Muscle of leg (tissue), 11 donors: ENCODE data around the gene BASP1. TPM values are rescaled to one million over a fixed set of nuclear protein-coding genes. Genes with fewer than 3 reads are reported as not detected.

Experiments
- DNase-seq: peaks from one replicate; pipeline ENCODE4 v3.0.0; 2013
- H3K27ac ChIP-seq: one replicate; pipeline ENCODE4 v1.5.1; 2013; ENCODE audit warnings: mild to moderate bottlenecking, low read length, control low read depth
- H3K27me3 ChIP-seq: one replicate; pipeline ENCODE4 v1.6.1; 2013; ENCODE audit warnings: low read length; ENCODE audit not compliant: control insufficient read depth, insufficient read depth
- H3K36me3 ChIP-seq: one replicate; pipeline ENCODE4 v1.6.1; 2013; ENCODE audit warnings: low read length; ENCODE audit not compliant: control insufficient read depth, insufficient read depth
- H3K4me1 ChIP-seq: one replicate; pipeline ENCODE4 v1.6.1; 2013; ENCODE audit warnings: low read length; ENCODE audit not compliant: control insufficient read depth, insufficient read depth
- H3K4me3 ChIP-seq: one replicate; pipeline ENCODE4 v1.5.1; 2013; ENCODE audit warnings: low read length, control low read depth
- H3K9me3 ChIP-seq: replicated peaks from 2 replicates; pipeline ENCODE4 v1.6.1; 2013; ENCODE audit warnings: low read depth, low read length; ENCODE audit not compliant: control insufficient read depth
- WGBS: methylation state at CpG from one replicate; pipeline ENCODE4 v1.1.5; 2013; ENCODE audit warnings: missing lambda C conversion rate; ENCODE audit not compliant: insufficient coverage; 5-methylcytosine and 5-hydroxymethylcytosine counted together
- polyA plus RNA-seq, 8 donors: library from polyadenylated mRNA; unstranded; fragments of 120-200 nt; gene quantifications; one replicate each; pipeline versions ENCODE4 v1.2.1 to v1.2.3, GENCODE V29; 2013; ENCODE audit warnings: inconsistent platforms in 1 of 8, low replicate concordance in 1 of 8; ENCODE audit not compliant: insufficient read length in 8 of 8, insufficient read depth in 1 of 8
- total RNA-seq: library from RNA; stranded (reverse); fragments of 120-200 nt; gene quantifications from one replicate; pipeline ENCODE4 v1.2.4, GENCODE V29; 2013

The BASP1 gene
- total and polyA plus RNA-seq, 9 donors, result 18.1 to 61.2 (median 29.8) TPM

DNA sequence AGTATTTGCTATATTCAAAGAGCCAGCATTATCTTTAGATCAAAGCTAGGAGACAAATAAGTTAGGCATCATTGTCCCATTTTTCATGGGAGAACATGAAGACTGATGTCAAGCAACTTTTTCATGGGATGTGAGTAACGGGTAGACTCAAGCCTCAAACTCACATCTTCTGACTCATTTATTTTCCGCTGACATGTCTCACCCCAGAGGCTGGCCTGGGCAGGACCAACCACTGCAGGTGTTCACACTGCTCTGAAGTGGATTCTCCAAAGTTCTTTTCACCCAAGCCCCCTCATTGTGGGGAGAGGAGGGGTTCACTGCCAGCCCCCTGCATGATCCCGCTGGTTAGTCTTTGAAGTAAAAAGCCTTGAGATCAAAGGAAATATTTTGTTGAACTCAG, 34.9 kb upstream of the BASP1 start:
- DNase-seq, result no peak
- Histone ChIP-seq H3K27me3 (no peaks in the 10 kb centered on the region), H3K4me3 (no peak overlapping the region), H3K36me3 (no peaks in the 10 kb centered on the region), H3K4me1 (peaks cover 8% of the 10 kb centered on the region), H3K9me3 (no peaks in the 10 kb centered on the region), H3K27ac (no peak overlapping the region)
- WGBS, result no CpG with 5 or more reads among the region's 3 CpGs

GRCh38 chr5:17182981-17183380, 34.5 kb upstream of the BASP1 start:
- peak; percentile 81 for DNase-seq
- WGBS, result no CpG with 5 or more reads among the region's 1 CpG
- Histone ChIP-seq H3K27me3 (no peaks in the 10 kb centered on the region), H3K4me3 (no peak overlapping the region), H3K4me1 (peaks cover 8% of the 10 kb centered on the region), H3K36me3 (no peaks in the 10 kb centered on the region), H3K27ac (no peak overlapping the region), H3K9me3 (no peaks in the 10 kb centered on the region)

DNA sequence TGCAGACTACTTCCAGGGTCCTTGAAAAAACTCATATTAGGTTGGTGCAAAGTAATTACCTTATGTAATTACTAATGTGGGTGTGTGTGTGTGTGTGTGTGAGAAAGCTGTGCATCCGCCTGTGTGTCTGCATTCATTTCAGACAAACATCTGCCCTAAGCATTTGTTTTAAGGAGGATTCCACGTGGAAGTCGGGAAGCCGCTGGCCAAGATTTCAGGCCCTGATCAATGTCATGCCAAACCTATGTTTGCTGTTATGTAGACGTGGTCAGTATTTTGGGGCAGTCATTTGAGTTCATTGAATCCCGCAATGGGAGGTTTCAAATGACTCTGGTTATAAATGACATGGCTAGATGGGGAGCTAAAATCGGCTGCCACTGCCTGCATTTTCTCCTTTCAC, 33.6 kb upstream of the BASP1 start:
- no peak overlapping the region for H3K4me3 ChIP-seq
- no peaks in the 10 kb centered on the region for H3K27me3 ChIP-seq
- WGBS, result 39% methylated on average over 4 of the region's 7 CpGs
- H3K36me3 ChIP-seq, result no peaks in the 10 kb centered on the region
- H3K4me1 ChIP-seq, result peaks cover 8% of the 10 kb centered on the region
- peak; percentile 48 for DNase-seq
- H3K27ac ChIP-seq, result no peak overlapping the region
- no peaks in the 10 kb centered on the region for H3K9me3 ChIP-seq

GRCh38 chr5:17184588-17184987, 32.8 kb upstream of the BASP1 start:
- Histone ChIP-seq H3K9me3 (no peaks in the 10 kb centered on the region), H3K27me3 (no peaks in the 10 kb centered on the region), H3K4me3 (no peak overlapping the region), H3K27ac (no peak overlapping the region), H3K36me3 (no peaks in the 10 kb centered on the region), H3K4me1 (peaks cover 9% of the 10 kb centered on the region)
- no peak for DNase-seq
- no CpG with 5 or more reads among the region's 1 CpG for WGBS

DNA sequence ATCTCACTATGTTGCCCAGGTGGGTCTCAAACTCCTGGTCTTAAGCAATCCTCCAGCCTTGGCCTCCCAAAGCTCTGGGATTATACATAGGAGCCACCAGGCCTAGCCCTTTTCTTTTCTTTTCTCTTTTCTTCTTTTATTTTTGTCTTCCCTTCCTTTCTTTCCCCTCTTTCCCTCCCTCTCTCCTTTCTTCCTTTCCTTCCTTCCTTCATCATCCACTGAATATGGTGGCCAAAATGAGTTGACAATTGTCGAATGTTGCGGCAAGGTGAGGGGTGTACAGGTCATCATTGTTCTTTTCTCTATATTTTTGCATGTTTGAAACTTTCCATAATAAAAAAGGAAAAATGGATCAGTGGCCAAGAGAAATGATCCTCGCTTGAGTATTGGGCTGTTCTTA, 32.1 kb upstream of the BASP1 start:
- H3K4me3 ChIP-seq, result no peak overlapping the region
- no peaks in the 10 kb centered on the region for H3K9me3 ChIP-seq
- DNase-seq, result no peak
- H3K36me3 ChIP-seq, result no peaks in the 10 kb centered on the region
- H3K27ac ChIP-seq, result no peak overlapping the region
- H3K4me1 ChIP-seq, result peaks cover 15% of the 10 kb centered on the region
- no peaks in the 10 kb centered on the region for H3K27me3 ChIP-seq
- no CpG with 5 or more reads among the region's 3 CpGs for WGBS

- no CpG with 5 or more reads among the region's 3 CpGs for WGBS
- H3K9me3 ChIP-seq, result no peaks in the 10 kb centered on the region
- H3K36me3 ChIP-seq, result no peaks in the 10 kb centered on the region
- H3K27me3 ChIP-seq, result no peaks in the 10 kb centered on the region
- H3K4me3 ChIP-seq, result no peak overlapping the region
- H3K4me1 ChIP-seq, result peaks cover 15% of the 10 kb centered on the region
- peak overlapping the region; percentile 75 for H3K27ac ChIP-seq
- peak; percentile 93 for DNase-seq
Observed at GRCh38 chr5:17185773-17186172, 31.7 kb upstream of the BASP1 start.

GRCh38 chr5:17186256-17186655, 31.2 kb upstream of the BASP1 start:
- WGBS, result 78% methylated on average over 4 of the region's 4 CpGs
- no peak for DNase-seq
- Histone ChIP-seq H3K27ac (peak overlapping the region; percentile 75), H3K4me3 (no peak overlapping the region), H3K36me3 (no peaks in the 10 kb centered on the region), H3K27me3 (no peaks in the 10 kb centered on the region), H3K4me1 (peaks cover 15% of the 10 kb centered on the region), H3K9me3 (no peaks in the 10 kb centered on the region)

DNA sequence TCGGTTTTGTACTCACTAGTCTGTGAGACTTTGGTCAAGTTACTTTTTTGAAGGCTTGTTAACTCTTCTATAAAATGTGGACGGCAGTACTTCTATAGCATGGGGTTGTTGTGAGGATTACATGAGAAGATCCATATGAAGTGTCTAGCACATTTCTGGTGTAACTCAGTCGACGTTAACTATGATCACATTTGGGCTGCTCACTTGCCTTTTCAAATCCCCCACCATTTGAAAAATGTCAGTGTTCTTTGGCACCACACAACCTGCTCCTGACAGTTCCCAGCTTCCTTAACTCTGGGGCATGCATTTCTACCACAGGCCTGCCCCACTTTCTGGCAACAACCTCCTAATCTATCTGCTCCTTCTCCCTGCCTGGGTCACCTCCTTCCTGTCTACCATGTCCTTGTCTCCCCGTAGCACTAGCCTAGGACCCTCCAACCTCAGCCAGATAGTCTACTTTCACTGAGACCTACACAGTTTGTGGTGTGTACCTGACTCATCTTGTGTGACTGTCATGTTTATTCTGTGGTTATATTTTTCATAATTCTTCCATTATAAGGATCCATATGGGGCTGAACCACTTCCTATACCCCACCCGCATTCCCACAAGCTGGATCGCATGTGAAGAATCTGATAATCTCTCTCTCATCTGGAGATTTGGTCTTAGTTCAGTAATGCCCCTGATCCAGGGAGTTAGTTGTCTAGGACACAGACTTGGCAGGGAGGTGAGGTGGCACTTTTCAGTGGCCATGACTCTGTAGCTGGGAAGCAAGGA, 30.2 kb upstream of the BASP1 start:
- H3K27ac ChIP-seq, result no peak overlapping the region
- H3K27me3 ChIP-seq, result no peaks in the 10 kb centered on the region
- 86% methylated on average over 1 of the region's 7 CpGs for WGBS
- H3K9me3 ChIP-seq, result no peaks in the 10 kb centered on the region
- DNase-seq, result no peak
- H3K36me3 ChIP-seq, result no peaks in the 10 kb centered on the region
- H3K4me1 ChIP-seq, result peaks cover 17% of the 10 kb centered on the region
- no peak overlapping the region for H3K4me3 ChIP-seq

GRCh38 chr5:17187786-17188170, 29.7 kb upstream of the BASP1 start:
- Histone ChIP-seq H3K27ac (no peak overlapping the region), H3K4me3 (no peak overlapping the region), H3K4me1 (peaks cover 15% of the 10 kb centered on the region), H3K9me3 (no peaks in the 10 kb centered on the region), H3K36me3 (no peaks in the 10 kb centered on the region), H3K27me3 (no peaks in the 10 kb centered on the region)
- DNase-seq, result no peak
- WGBS, result 80% methylated on average over 1 of the region's 6 CpGs

DNA sequence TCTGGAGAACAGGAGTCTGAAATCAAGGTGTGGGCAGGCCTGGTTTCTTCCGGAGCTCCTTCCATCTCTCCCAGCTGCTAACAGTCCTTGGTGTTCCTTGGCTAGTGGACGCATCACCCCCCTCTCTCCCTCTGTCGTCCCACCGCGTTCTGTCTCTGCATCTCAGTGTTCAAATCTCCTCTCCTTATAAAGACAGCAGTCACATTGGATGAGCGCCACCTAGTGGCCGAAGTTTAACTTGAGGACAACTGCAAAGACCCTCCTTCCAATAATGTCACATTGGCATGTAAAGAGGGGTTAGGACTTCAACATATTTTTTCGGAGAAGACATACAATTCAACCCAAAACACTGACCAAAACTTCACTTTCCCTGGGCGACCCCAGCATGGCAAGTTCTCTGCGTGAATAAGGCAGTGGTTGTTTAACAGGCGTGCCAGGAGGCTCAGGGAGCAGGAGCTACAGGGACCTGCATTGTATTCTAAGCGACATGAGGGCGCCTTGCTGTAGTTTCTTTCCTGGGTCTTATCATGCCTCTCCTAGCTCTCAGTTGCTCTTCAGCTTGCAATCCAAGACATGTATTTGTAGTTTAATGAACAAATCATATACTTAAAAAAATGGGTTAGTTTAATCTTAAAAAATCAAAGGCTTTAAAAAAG, 27.9 kb upstream of the BASP1 start:
- no peaks in the 10 kb centered on the region for H3K36me3 ChIP-seq
- 44% methylated on average over 8 of the region's 13 CpGs for WGBS
- H3K9me3 ChIP-seq, result no peaks in the 10 kb centered on the region
- H3K27ac ChIP-seq, result no peak overlapping the region
- no peaks in the 10 kb centered on the region for H3K27me3 ChIP-seq
- DNase-seq, result peak; percentile 80
- H3K4me3 ChIP-seq, result no peak overlapping the region
- peaks cover 15% of the 10 kb centered on the region for H3K4me1 ChIP-seq
